Tibial artery (tissue), 4 donors: ENCODE results near the gene UNCX.

Experiments used
- DNase-seq, 2 donors: peaks; one replicate each; pipeline ENCODE4 v3.0.0-alpha.2; 2019
- H3K27ac ChIP-seq, 2 donors: fragments of 200-600 bp; sonication (generic) in 1 of 2; 1 replicate in 1 of 2; 2 replicates in 1 of 2; pipeline ENCODE4 v1.5.1; 2018 to 2019; ENCODE audit warnings: mild to moderate bottlenecking in 1 of 2
- H3K27me3 ChIP-seq, 2 donors: fragments of 200-600 bp; sonication (generic) in 1 of 2; one replicate each; pipeline versions ENCODE4 v1.5.1 to v1.6.0; 2016 to 2019
- H3K36me3 ChIP-seq, 3 donors: fragments of 200-600 bp; sonication (generic) in 2 of 3; one replicate each; pipeline ENCODE4 v1.5.1; 2016 to 2019; ENCODE audit warnings: mild to moderate bottlenecking in 2 of 3
- H3K4me1 ChIP-seq, 4 donors: fragments of 200-600 bp; sonication (generic) in 2 of 4; 1 replicate in 3 of 4; 2 replicates in 1 of 4; pipeline ENCODE4 v1.5.1; 2016 to 2019
- H3K4me3 ChIP-seq, 2 donors: fragments of 200-600 bp; sonication (generic) in 1 of 2; 1 replicate in 1 of 2; 2 replicates in 1 of 2; pipeline ENCODE4 v1.5.1; 2018 to 2019; ENCODE audit warnings: mild to moderate bottlenecking in 2 of 2
- H3K9me3 ChIP-seq, 3 donors: fragments of 200-600 bp; sonication (generic) in 1 of 3; one replicate each; pipeline ENCODE4 v1.5.1; 2016 to 2019
- intact Hi-C: fragments of 100-400 bp; cut with DNase I; formaldehyde crosslinking; loops from one replicate; pipeline ENCODE4 v1.15.0; 2023; ENCODE audit warnings: low total_unique reads
- TF ChIP-seq, protein P1 (sequence below), 2 experiments: fragments of 200-600 bp in 1 of 2; fragments of 450-650 bp in 1 of 2; IDR thresholded peaks; one replicate each; pipeline ENCODE4 v1.5.1; 2017 to 2019; ENCODE audit warnings: antibody characterized with exemption in 2 of 2, mild to moderate bottlenecking in 1 of 2, moderate library complexity in 1 of 2

UNCX gene

DNA sequence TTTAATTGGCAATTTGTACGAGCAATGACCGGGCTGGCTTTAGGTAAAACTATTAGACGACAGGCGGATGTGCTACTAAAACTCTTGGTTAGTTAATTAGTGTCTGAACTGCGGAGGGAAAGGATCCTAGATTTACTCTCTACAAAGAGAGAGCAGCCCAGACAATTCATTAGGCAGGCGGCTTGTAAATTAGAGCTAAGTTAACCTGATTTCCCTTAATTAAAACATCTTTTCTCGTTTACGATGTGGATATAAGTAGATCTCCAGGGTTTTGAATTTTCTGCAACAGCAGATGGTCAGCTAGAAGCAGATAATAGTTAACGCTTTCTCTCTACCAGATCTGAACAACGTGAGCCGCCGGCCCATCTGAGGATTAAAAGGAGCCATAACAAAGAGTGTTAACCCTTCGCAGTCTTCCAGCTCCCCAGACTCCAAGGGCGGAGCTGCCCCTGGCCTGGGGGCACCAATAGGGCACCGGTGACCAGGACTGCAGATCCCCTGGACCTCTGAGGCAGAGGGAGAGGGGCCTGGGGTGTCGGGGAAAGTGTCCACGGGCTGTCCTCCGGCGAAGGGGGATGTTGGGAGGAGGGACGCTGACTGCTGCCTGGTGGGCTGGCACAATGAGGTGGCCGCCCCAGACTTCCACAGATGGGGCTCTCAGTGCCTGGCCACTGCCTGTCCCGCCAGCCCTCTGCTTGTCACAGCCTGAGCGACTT, 6.3 kb upstream of the UNCX start:
- H3K4me3 ChIP-seq, result no peak overlapping the region
- H3K27me3 ChIP-seq, result peaks cover 15 to 98% of the 10 kb centered on the region in 2 donors
- no peaks in the 10 kb centered on the region for H3K36me3 ChIP-seq
- H3K9me3 ChIP-seq, result no peaks in the 10 kb centered on the region
- TF ChIP-seq, protein P1, sequence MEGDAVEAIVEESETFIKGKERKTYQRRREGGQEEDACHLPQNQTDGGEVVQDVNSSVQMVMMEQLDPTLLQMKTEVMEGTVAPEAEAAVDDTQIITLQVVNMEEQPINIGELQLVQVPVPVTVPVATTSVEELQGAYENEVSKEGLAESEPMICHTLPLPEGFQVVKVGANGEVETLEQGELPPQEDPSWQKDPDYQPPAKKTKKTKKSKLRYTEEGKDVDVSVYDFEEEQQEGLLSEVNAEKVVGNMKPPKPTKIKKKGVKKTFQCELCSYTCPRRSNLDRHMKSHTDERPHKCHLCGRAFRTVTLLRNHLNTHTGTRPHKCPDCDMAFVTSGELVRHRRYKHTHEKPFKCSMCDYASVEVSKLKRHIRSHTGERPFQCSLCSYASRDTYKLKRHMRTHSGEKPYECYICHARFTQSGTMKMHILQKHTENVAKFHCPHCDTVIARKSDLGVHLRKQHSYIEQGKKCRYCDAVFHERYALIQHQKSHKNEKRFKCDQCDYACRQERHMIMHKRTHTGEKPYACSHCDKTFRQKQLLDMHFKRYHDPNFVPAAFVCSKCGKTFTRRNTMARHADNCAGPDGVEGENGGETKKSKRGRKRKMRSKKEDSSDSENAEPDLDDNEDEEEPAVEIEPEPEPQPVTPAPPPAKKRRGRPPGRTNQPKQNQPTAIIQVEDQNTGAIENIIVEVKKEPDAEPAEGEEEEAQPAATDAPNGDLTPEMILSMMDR (IDR thresholded peaks at IDR 0.05), result no peak
- peaks cover 0 to 30% (median 13%) of the 10 kb centered on the region in 4 donors for H3K4me1 ChIP-seq
- intact Hi-C loops, result loop anchor here (10.0 kb wide), 1 partner anchor 208 kb away; no protein-coding TSS in a partner anchor
- no peak for DNase-seq
- no peak overlapping the region for H3K27ac ChIP-seq

DNA sequence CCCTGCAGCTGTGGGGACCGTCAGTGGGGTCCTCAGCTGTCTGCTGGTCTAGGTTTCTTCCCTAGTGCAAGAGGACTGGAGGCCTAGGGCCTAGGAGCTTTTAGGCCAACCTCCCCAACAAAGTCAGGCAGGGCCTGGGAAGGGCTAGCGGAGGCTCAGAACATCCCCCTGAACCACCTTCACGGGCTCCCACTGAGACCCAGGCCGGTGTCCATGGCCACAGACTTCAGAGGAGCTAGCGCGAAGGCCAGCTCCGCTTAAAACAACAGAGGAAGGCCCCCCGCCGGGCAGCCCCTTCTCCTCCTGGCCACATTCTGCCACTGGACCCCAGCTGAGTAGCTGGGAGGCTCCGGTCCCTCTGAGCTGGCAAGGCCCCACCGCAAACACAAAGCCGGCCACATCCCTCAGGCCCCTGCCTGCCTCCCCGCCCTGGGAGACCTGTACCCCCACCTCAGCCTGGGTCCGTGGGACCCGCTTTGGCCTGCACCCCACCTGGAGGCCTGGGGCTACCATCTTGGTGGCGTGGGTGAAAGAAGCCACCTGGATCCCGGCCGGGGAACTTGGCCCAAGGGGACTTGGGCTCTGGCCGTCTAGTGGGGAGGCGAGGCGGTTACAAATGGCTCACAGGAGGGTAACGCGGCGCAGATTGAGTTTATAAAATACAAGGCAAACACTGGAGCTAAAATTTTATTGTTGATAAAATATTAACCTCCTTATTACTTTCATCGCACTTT, 5.4 kb upstream of the UNCX start:
- DNase-seq, result no peak
- no peaks in the 10 kb centered on the region for H3K36me3 ChIP-seq
- H3K27me3 ChIP-seq, result peaks cover 15 to 98% of the 10 kb centered on the region in 2 donors
- TF ChIP-seq, protein P1 (IDR thresholded peaks at IDR 0.05), result no peak
- intact Hi-C loops, result loop anchor here (10.0 kb wide), 1 partner anchor 208 kb away; no protein-coding TSS in a partner anchor
- H3K4me1 ChIP-seq, result peaks cover 0 to 35% (median 14%) of the 10 kb centered on the region in 4 donors
- no peak overlapping the region for H3K27ac ChIP-seq
- no peaks in the 10 kb centered on the region for H3K9me3 ChIP-seq
- H3K4me3 ChIP-seq, result no peak overlapping the region

DNA sequence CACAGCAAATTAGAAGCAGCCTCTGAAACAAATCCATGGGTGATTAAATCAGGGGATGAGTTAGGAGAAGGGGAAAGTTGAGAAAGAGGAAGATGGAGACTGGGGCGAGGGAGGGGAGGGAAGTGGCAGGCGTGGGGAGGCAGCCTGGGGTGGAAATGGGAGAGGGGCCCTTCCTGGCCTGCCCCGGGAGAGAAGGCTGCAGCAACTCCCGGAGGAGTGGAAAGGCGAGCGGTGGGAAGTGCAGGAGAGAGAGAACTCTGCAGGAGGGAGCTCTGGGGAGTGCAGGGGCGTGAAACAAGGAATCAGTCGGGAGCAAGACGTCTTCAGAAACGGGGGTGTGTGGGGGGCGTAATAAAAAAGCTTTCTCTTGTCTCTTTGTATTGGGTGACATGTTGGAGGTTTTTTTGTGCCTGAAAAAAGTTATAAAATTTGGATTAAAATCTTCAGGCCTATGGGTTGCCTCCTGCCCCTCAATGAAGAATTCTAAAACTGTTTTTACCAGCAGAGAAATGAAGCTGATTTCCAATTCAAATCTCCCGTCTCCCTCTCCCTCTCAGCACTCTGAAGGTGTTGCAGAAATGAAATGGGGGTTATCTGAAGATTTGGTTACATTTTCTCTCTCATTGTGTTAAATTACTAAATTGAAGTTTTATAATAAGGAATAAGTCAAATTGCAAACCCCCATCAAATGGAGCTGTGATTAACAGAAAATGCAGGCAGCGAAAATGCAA, 4.7 kb upstream of the UNCX start:
- no peak for DNase-seq
- H3K27ac ChIP-seq, result no peak overlapping the region
- H3K27me3 ChIP-seq, result peaks cover 19 to 100% of the 10 kb centered on the region in 2 donors
- no peak overlapping the region for H3K4me3 ChIP-seq
- H3K9me3 ChIP-seq, result no peaks in the 10 kb centered on the region
- H3K36me3 ChIP-seq, result no peaks in the 10 kb centered on the region
- TF ChIP-seq, protein P1 (IDR thresholded peaks at IDR 0.05), result no peak
- peaks cover 0 to 39% (median 16%) of the 10 kb centered on the region in 4 donors for H3K4me1 ChIP-seq
- intact Hi-C loops, result loop anchor here (10.0 kb wide), 1 partner anchor 207 kb away; no protein-coding TSS in a partner anchor

DNA sequence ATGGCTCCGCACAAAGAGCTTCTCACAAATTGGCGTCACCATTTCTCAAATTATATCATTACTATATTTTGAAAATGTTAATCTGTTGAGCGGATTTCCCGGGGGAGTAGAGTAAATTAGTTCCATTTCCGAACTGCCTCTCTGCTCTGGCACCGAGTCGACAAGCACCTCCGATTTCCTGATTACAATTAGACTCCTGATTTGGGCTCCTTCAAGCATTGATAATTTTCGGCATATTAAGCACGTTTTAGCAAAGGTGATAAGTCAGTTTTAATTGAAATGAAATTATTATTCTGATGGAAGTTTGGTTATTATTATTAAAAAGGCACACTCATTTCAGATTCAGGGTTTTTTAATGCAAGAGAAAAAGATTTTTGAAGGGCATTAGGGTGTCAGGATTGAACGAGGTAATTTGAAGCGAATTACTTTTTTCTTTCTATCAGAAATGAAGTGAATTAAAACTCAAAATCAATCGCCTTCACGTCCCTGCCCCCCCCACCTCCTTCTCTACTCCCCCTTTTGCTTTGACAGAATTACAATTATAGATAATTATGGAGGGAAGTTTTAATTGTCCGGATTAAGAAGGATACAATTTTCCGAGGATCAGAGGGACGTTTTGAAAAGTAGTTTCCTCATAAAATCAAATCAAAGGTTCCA, 4.0 kb upstream of the UNCX start:
- intact Hi-C loops, result loop anchor here (10.0 kb wide), 1 partner anchor 206 kb away; no protein-coding TSS in a partner anchor
- DNase-seq, result no peak
- Histone ChIP-seq H3K36me3 (no peaks in the 10 kb centered on the region), H3K27me3 (peaks cover 22 to 100% of the 10 kb centered on the region in 2 donors), H3K4me3 (no peak overlapping the region), H3K9me3 (no peaks in the 10 kb centered on the region), H3K4me1 (peaks cover 0 to 39% (median 20%) of the 10 kb centered on the region in 4 donors), H3K27ac (no peak overlapping the region)
- TF ChIP-seq, protein P1 (IDR thresholded peaks at IDR 0.05), result no peak
